AG09309 (cell line): Measurements from ENCODE around the gene MRFAP1L1.
"Not testable (repeated sequence)": the region's sequence is repeated elsewhere in the genome, so short reads cannot be mapped to it uniquely, and the experiment has no call there.

ENCODE experiments used
- DNase-seq: peaks from one replicate; pipeline ENCODE4 v3.0.0-alpha.2; 2010; ENCODE audit warnings: low read depth
- H3K4me3 ChIP-seq: 2 replicates; pipeline ENCODE4 v1.5.1; 2011; ENCODE audit warnings: mild to moderate bottlenecking, low read depth, low read length, moderate library complexity; ENCODE audit not compliant: control insufficient read depth
- CTCF ChIP-seq: IDR thresholded peaks from 2 replicates; pipeline ENCODE4 v1.5.1; 2011; ENCODE audit warnings: mild to moderate bottlenecking, low read depth, low read length, inconsistent platforms; ENCODE audit not compliant: insufficient read depth, control insufficient read depth; ENCODE audit errors: missing control alignments

Gene MRFAP1L1

GRCh38 chr4:6728320-6729029 lies 18.8 kb upstream of the MRFAP1L1 start:
- H3K4me3 ChIP-seq = no peak overlapping the region
- DNase-seq = no peak
- TF ChIP-seq CTCF = no peak

DNA sequence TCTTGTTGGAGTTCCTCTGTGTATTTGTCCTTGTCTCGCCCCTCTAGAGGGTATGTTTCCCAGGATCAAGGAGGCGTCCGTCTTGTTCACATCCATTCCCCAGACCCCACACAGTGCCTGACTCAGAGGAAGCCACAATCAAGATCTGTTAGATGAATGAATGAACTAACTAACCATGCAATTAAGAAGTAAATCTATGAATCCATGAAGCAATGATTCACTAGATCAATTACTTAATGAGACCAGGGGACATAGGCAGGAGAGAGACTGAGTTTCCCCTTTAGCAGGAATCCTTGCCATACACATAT lies 18.2 kb upstream of the MRFAP1L1 start:
- DNase-seq = no peak
- H3K4me3 ChIP-seq = no peak overlapping the region
- no peak for TF ChIP-seq CTCF

GRCh38 chr4:6727081-6727942 lies 17.6 kb upstream of the MRFAP1L1 start:
- DNase-seq = no peak

GRCh38 chr4:6725427-6725961 lies 15.8 kb upstream of the MRFAP1L1 start:
- not testable (repeated sequence) for H3K4me3 ChIP-seq, DNase-seq

More at GRCh38 chr4:6727081-6727942, 17.6 kb upstream of the MRFAP1L1 start:
- TF ChIP-seq CTCF = no peak
- no peak overlapping the region for H3K4me3 ChIP-seq

GRCh38 chr4:6724421-6725111 lies 14.9 kb upstream of the MRFAP1L1 start:
- no peak for TF ChIP-seq CTCF
- DNase-seq = no peak
- no peak overlapping the region for H3K4me3 ChIP-seq

- DNase-seq = no peak
- H3K4me3 ChIP-seq = no peak overlapping the region
- TF ChIP-seq CTCF = no peak
These were observed 14.2 kb upstream of the MRFAP1L1 start for GRCh38 chr4:6723851-6724250.
